H9 (cell line): ENCODE data around the gene KLHL21. TPM values are rescaled to one million over a fixed set of nuclear protein-coding genes. Genes with fewer than 3 reads are reported as not detected.

Experiments used
- DNase-seq: peaks from one replicate; pipeline ENCODE4 v3.0.0-alpha.2; 2017
- H2AFZ ChIP-seq: one replicate; pipeline ENCODE4 v1.6.1; 2013; ENCODE audit warnings: mild to moderate bottlenecking, low read length, control low read depth, moderate library complexity
- H2AK5ac ChIP-seq: 2 replicates; pipeline ENCODE4 v1.6.1; 2013; ENCODE audit warnings: low read length, control low read depth, mixed read lengths; ENCODE audit not compliant: insufficient read length
- H2BK120ac ChIP-seq: one replicate; pipeline ENCODE4 v1.6.1; 2013; ENCODE audit warnings: low read depth, mild to moderate bottlenecking, low read length, control low read depth, inconsistent platforms; ENCODE audit not compliant: poor library complexity, severe bottlenecking
- H2BK12ac ChIP-seq: 2 replicates; pipeline ENCODE4 v1.6.1; 2013; ENCODE audit warnings: low read length, control low read depth, mixed read lengths, low read depth; ENCODE audit not compliant: insufficient read length
- H2BK15ac ChIP-seq: 2 replicates; pipeline ENCODE4 v1.6.1; 2013; ENCODE audit warnings: low read depth, low read length, control low read depth
- H2BK20ac ChIP-seq: one replicate; pipeline ENCODE4 v1.6.1; 2013; ENCODE audit warnings: low read depth, mild to moderate bottlenecking, low read length, control low read depth, inconsistent platforms; ENCODE audit not compliant: poor library complexity, severe bottlenecking
- H2BK5ac ChIP-seq: 2 replicates; pipeline ENCODE4 v1.6.1; 2013; ENCODE audit warnings: low read length, control low read depth, mixed read lengths; ENCODE audit not compliant: insufficient read length
- H3K14ac ChIP-seq: 2 replicates; pipeline ENCODE4 v1.6.1; 2013; ENCODE audit warnings: low read length, control low read depth; ENCODE audit not compliant: insufficient read depth
- H3K18ac ChIP-seq: 2 replicates; pipeline ENCODE4 v1.6.1; 2013; ENCODE audit warnings: low read depth, mild to moderate bottlenecking, mixed read lengths, low read length, control low read depth; ENCODE audit not compliant: insufficient read length
- H3K23ac ChIP-seq: 2 replicates; pipeline ENCODE4 v1.6.1; 2013; ENCODE audit warnings: low read length, control low read depth, mixed read lengths, low read depth; ENCODE audit not compliant: insufficient read length
- H3K23me2 ChIP-seq: 2 replicates; pipeline ENCODE4 v1.6.1; 2013; ENCODE audit warnings: low read depth, mild to moderate bottlenecking, mixed read lengths, low read length, control low read depth; ENCODE audit not compliant: insufficient read length, poor library complexity, severe bottlenecking
- H3K27ac ChIP-seq: 2 replicates; pipeline ENCODE4 v1.5.1; 2013; ENCODE audit warnings: low read length, control low read depth, mixed read lengths, low read depth; ENCODE audit not compliant: insufficient read length
- H3K27me3 ChIP-seq: 2 replicates; pipeline ENCODE4 v1.6.1; 2013; ENCODE audit warnings: low read length, control low read depth, inconsistent platforms; ENCODE audit not compliant: insufficient read depth
- H3K4ac ChIP-seq: 2 replicates; pipeline ENCODE4 v1.6.1; 2013; ENCODE audit warnings: low read depth, mild to moderate bottlenecking, control low read depth, inconsistent platforms, low read length, moderate library complexity
- H3K4me1 ChIP-seq: 2 replicates; pipeline ENCODE4 v1.6.1; 2013; ENCODE audit warnings: low read length, control low read depth, inconsistent platforms; ENCODE audit not compliant: insufficient read depth
- H3K4me2 ChIP-seq: 2 replicates; pipeline ENCODE4 v1.6.1; 2013; ENCODE audit warnings: low read length, control low read depth, mixed read lengths; ENCODE audit not compliant: insufficient read length, insufficient read depth
- H3K56ac ChIP-seq: 2 replicates; pipeline ENCODE4 v1.6.1; 2013; ENCODE audit warnings: low read depth, mild to moderate bottlenecking, mixed read lengths, low read length, control low read depth; ENCODE audit not compliant: insufficient read length
- H3K79me1 ChIP-seq: 2 replicates; pipeline ENCODE4 v1.6.1; 2013; ENCODE audit warnings: low read depth, mild to moderate bottlenecking, moderate library complexity, low read length, control low read depth, inconsistent platforms; ENCODE audit not compliant: insufficient read depth, poor library complexity, severe bottlenecking
- H3K79me2 ChIP-seq: 2 replicates; pipeline ENCODE4 v1.6.1; 2013; ENCODE audit warnings: low read length, control low read depth, inconsistent platforms; ENCODE audit not compliant: insufficient read depth
- H3K9ac ChIP-seq: 2 replicates; pipeline ENCODE4 v1.6.1; 2013; ENCODE audit warnings: low read length, control low read depth, mixed read lengths; ENCODE audit not compliant: insufficient read length; ENCODE audit errors: extremely low read depth
- H3K9me3 ChIP-seq: one replicate; pipeline ENCODE4 v1.6.1; 2013; ENCODE audit warnings: low read depth, low read length, inconsistent platforms; ENCODE audit not compliant: control insufficient read depth
- H3T11ph ChIP-seq: one replicate; pipeline ENCODE4 v1.6.1; 2013; ENCODE audit warnings: mild to moderate bottlenecking, low read length, control low read depth, inconsistent platforms
- H4K20me1 ChIP-seq: one replicate; pipeline ENCODE4 v1.6.1; 2013; ENCODE audit not compliant: control insufficient read depth, insufficient read length, insufficient read depth
- H4K5ac ChIP-seq: 2 replicates; pipeline ENCODE4 v1.6.1; 2013; ENCODE audit warnings: low read depth, mild to moderate bottlenecking, mixed read lengths, low read length, control low read depth; ENCODE audit not compliant: insufficient read length
- H4K8ac ChIP-seq: replicated peaks from 2 replicates; pipeline ENCODE4 v1.6.1; 2013; ENCODE audit warnings: low read length, control low read depth, mixed read lengths, low read depth; ENCODE audit not compliant: insufficient read length
- H4K91ac ChIP-seq: 2 replicates; pipeline ENCODE4 v1.6.1; 2013; ENCODE audit warnings: low read depth, mild to moderate bottlenecking, moderate library complexity, mixed read lengths, low read length, control low read depth; ENCODE audit not compliant: insufficient read length
- H3K27ac Mint-ChIP-seq, 3 experiments: 2 replicates in 2 of 3; 3 replicates in 1 of 3; pipeline ENCODE4 v1.8.0; 2020 to 2021; ENCODE audit warnings: mixed read lengths in 3 of 3, mild to moderate bottlenecking in 1 of 3, moderate library complexity in 1 of 3
- H3K27me3 Mint-ChIP-seq: 2 replicates; pipeline ENCODE4 v1.8.0; 2021; ENCODE audit warnings: low read depth, mild to moderate bottlenecking, moderate library complexity, mixed read lengths
- H3K36me3 Mint-ChIP-seq, 3 experiments: 2 replicates in 2 of 3; 3 replicates in 1 of 3; pipeline ENCODE4 v1.8.0; 2020 to 2021; ENCODE audit warnings: low read depth in 3 of 3, mixed read lengths in 3 of 3; ENCODE audit not compliant: insufficient read depth in 1 of 3
- H3K4me1 Mint-ChIP-seq, 2 experiments: 2 replicates each; pipeline ENCODE4 v1.8.0; 2020; ENCODE audit warnings: mixed read lengths in 2 of 2
- H3K4me3 Mint-ChIP-seq, 2 experiments: 2 replicates in 1 of 2; 3 replicates in 1 of 2; pipeline ENCODE4 v1.8.0; 2020 to 2021; ENCODE audit warnings: mild to moderate bottlenecking in 2 of 2, mixed read lengths in 2 of 2, moderate library complexity in 1 of 2
- H3K9me3 Mint-ChIP-seq, 2 experiments: 2 replicates in 1 of 2; 3 replicates in 1 of 2; pipeline ENCODE4 v1.8.0; 2020; ENCODE audit warnings: mild to moderate bottlenecking in 2 of 2, mixed read lengths in 2 of 2, moderate library complexity in 1 of 2
- CTCF ChIP-seq: fragments of 200-600 bp; sonication (generic); conservative IDR thresholded peaks from 3 replicates; pipeline ENCODE4 v1.8.0; 2021; ENCODE audit warnings: antibody characterized with exemption, mild to moderate bottlenecking
- WGBS: extraction: QIAGEN DNeasy Blood & Tissue Kit; methylation state at CpG from one replicate; pipeline ENCODE4 v1.1.7; 2013; ENCODE audit warnings: missing lambda C conversion rate, low lambda C conversion rate, mixed read lengths; ENCODE audit not compliant: insufficient read length; ENCODE audit errors: extremely low coverage; 5-methylcytosine and 5-hydroxymethylcytosine counted together
- total RNA-seq: library from RNA; stranded (reverse); gene quantifications from 2 replicates; pipeline ENCODE4 v1.2.1, GENCODE V29; 2021

Gene KLHL21
- total RNA-seq, 1 experiment from 2014 or later, result 31.9 TPM

DNA sequence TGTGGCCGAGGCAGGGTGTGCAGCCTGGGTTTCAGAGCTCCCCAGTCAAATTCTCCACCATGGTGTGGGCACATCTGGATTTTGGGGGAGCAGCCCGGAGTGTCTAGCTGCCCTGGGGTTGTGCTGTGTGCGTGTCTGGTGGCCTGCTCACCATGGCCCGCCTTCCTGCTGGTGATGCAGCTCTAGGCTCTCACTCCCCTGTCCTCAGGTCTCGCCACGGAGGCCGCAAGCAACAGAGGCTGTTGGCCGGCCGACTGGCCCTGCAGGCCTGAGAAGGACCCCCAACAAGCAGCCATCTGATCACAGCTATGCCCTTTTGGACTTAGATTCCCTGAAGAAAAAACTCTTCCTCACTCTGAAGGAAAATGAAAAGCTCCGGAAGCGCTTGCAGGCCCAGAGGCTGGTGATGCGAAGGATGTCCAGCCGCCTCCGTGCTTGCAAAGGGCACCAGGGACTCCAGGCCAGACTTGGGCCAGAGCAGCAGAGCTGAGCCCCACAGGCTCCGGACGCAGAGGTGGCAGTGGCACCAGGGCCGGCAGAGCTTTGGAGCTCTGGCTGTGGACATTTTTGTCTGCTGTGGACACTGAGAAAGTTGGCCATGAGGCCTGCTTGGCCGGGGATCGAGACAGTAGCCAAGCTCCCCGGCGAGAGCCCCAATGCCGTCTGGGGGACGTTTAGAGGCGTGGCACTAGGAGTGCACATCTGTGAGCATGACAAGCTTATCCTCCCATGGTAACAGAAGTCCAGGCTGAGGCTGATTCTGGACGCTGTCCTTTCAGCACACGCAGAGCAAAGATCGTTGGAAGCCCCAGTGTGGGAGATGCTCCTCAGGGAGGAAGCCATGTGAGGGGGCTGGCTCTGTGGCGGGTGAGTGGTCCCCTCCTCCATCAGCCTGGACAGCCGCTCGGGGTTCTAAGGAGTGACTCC, 30.2 kb upstream of the KLHL21 start:
- Histone ChIP-seq H2AK5ac (no peak overlapping the region), H2BK20ac (no peak overlapping the region), H4K5ac (no peak overlapping the region), H3T11ph (no peak overlapping the region), H2BK120ac (no peak overlapping the region), H3K56ac (no peak overlapping the region), H3K18ac (no peak overlapping the region), H2BK15ac (no peak overlapping the region), H3K4me2 (no peak overlapping the region), H4K20me1 (no peaks in the 10 kb centered on the region), H2BK5ac (no peak overlapping the region), H3K4ac (no peak overlapping the region), H4K91ac (no peak overlapping the region), H3K9ac (no peak overlapping the region), H3K23me2 (no peaks in the 10 kb centered on the region), H4K8ac (no peak overlapping the region), H3K27me3 (no peaks in the 10 kb centered on the region), H3K4me1 (no peaks in the 10 kb centered on the region), H3K9me3 (no peaks in the 10 kb centered on the region), H3K23ac (no peak overlapping the region), H2BK12ac (no peak overlapping the region), H3K27ac (no peak overlapping the region), H3K14ac (no peak overlapping the region), H2AFZ (no peak overlapping the region), H3K79me2 (no peaks in the 10 kb centered on the region), H3K79me1 (no peaks in the 10 kb centered on the region)
- Mint-ChIP-seq H3K4me1 (no peaks in the 10 kb centered on the region), H3K27me3 (no peaks in the 10 kb centered on the region), H3K9me3 (no peaks in the 10 kb centered on the region), H3K36me3 (peaks cover 25 to 82% (median 67%) of the 10 kb centered on the region in 3 experiments), H3K4me3 (no peak overlapping the region), H3K27ac (peak overlapping the region in 1 of 3 experiments; percentile 66; a peak in 1 of 7 replicates)
- WGBS, result no CpG with 5 or more reads among the region's 30 CpGs
- TF ChIP-seq CTCF, result no peak
- no peak for DNase-seq
